ENCODE results near the gene PAPPA. TPM values are rescaled to one million over a fixed set of nuclear protein-coding genes. Genes with fewer than 3 reads are reported as not detected.
A peak's percentile ranks its signal among the peaks of the same experiment; 100 is the strongest.

PAPPA gene
- total RNA-seq, 1 donor from 2014 or later: 172 TPM

- peak; percentile 98 for DNase-seq (ENCODE audit: low read depth)
- H3K4me1 ChIP-seq (ENCODE audit: insufficient read depth, low read length): peaks cover 16% of the 10 kb centered on the region
- no peak overlapping the region for H2AFZ ChIP-seq (ENCODE audit: low read depth, low read length)
- H3K9me3 Mint-ChIP-seq (ENCODE audit: unreplicated experiment): no peaks in the 10 kb centered on the region
- TF ChIP-seq EZH2 (IDR thresholded peaks at IDR 0.05; ENCODE audit: insufficient read depth, low read length): no peak
- no peak for TF ChIP-seq CTCF (IDR thresholded peaks at IDR 0.05; ENCODE audit: insufficient read depth, low read depth, low read length)
- H3K36me3 Mint-ChIP-seq (ENCODE audit: low read depth, unreplicated experiment): peaks cover 14% of the 10 kb centered on the region
- peaks cover 15% of the 10 kb centered on the region for H3K4me1 Mint-ChIP-seq (ENCODE audit: low read depth, unreplicated experiment)
- H3K4me3 Mint-ChIP-seq (ENCODE audit: unreplicated experiment): no peak overlapping the region
- H3K27me3 Mint-ChIP-seq (ENCODE audit: low read depth, unreplicated experiment): no peaks in the 10 kb centered on the region
- peaks cover 5% of the 10 kb centered on the region for H3K27me3 ChIP-seq (ENCODE audit: insufficient read depth, low read length)
- no peaks in the 10 kb centered on the region for H3K9me3 ChIP-seq (ENCODE audit: insufficient read depth, low read depth, low read length)
- no peak overlapping the region for H3K4me3 ChIP-seq (ENCODE audit: insufficient read depth, low read depth, low read length)
- peak overlapping the region; percentile 26 for H3K4me2 ChIP-seq (ENCODE audit: low read length)
- H3K9ac ChIP-seq (ENCODE audit: low read length): no peak overlapping the region
- H3K79me2 ChIP-seq (ENCODE audit: insufficient read depth, low read length): peaks cover 5% of the 10 kb centered on the region
- FAIRE-seq: peak; percentile 100
- no peak overlapping the region for H3K27ac Mint-ChIP-seq (ENCODE audit: unreplicated experiment)
- peak overlapping the region; percentile 49 for H3K27ac ChIP-seq (ENCODE audit: low read depth, low read length)
- H4K20me1 ChIP-seq (ENCODE audit: insufficient read depth, low read length): no peaks in the 10 kb centered on the region
- no peaks in the 10 kb centered on the region for H3K36me3 ChIP-seq (ENCODE audit: insufficient read depth, low read length)
Measured at GRCh38 chr9:116288658-116289057, 135.1 kb downstream of the PAPPA start.

GRCh38 chr9:116297346-116297745 is 143.8 kb downstream of the PAPPA start:
- Mint-ChIP-seq H3K4me1 (ENCODE audit: low read depth, unreplicated experiment) (peaks cover 28% of the 10 kb centered on the region), H3K4me3 (ENCODE audit: unreplicated experiment) (no peak overlapping the region)
- no peaks in the 10 kb centered on the region for H3K79me2 ChIP-seq (ENCODE audit: insufficient read depth, low read length)

More at GRCh38 chr9:116297346-116297745, 143.8 kb downstream of the PAPPA start:
- Histone ChIP-seq H3K36me3 (ENCODE audit: insufficient read depth, low read length) (no peaks in the 10 kb centered on the region), H3K4me3 (ENCODE audit: insufficient read depth, low read depth, low read length) (no peak overlapping the region), H3K27me3 (ENCODE audit: insufficient read depth, low read length) (peaks cover 5% of the 10 kb centered on the region), H3K9me3 (ENCODE audit: insufficient read depth, low read depth, low read length) (no peaks in the 10 kb centered on the region), H3K4me1 (ENCODE audit: insufficient read depth, low read length) (no peaks in the 10 kb centered on the region), H2AFZ (ENCODE audit: low read depth, low read length) (no peak overlapping the region), H3K9ac (ENCODE audit: low read length) (no peak overlapping the region), H4K20me1 (ENCODE audit: insufficient read depth, low read length) (peaks cover 3% of the 10 kb centered on the region), H3K4me2 (ENCODE audit: low read length) (no peak overlapping the region), H3K27ac (ENCODE audit: low read depth, low read length) (no peak overlapping the region)
- peaks cover 15% of the 10 kb centered on the region for H3K36me3 Mint-ChIP-seq (ENCODE audit: low read depth, unreplicated experiment)
- FAIRE-seq (no peak), DNase-seq (ENCODE audit: low read depth) (no peak)
- peaks cover 3% of the 10 kb centered on the region for H3K9me3 Mint-ChIP-seq (ENCODE audit: unreplicated experiment)
- no peak for TF ChIP-seq CTCF (IDR thresholded peaks at IDR 0.05; ENCODE audit: insufficient read depth, low read depth, low read length)
- TF ChIP-seq EZH2 (IDR thresholded peaks at IDR 0.05; ENCODE audit: insufficient read depth, low read length): no peak
- H3K27ac Mint-ChIP-seq (ENCODE audit: unreplicated experiment): no peak overlapping the region
- no peaks in the 10 kb centered on the region for H3K27me3 Mint-ChIP-seq (ENCODE audit: low read depth, unreplicated experiment)
